G401 (cell line): ENCODE results near the gene NDUFB10. TPM values are rescaled to one million over a fixed set of nuclear protein-coding genes. Genes with fewer than 3 reads are reported as not detected.

Experiments used
- DNase-seq: peaks from one replicate; pipeline ENCODE4 v3.0.0-alpha.2; 2015; ENCODE audit warnings: low spot score
- in situ Hi-C: cut with HindIII; loops from 2 replicates; pipeline ENCODE4 v1.10.0; 2016; ENCODE audit warnings: low sequenced_read_pairs, mixed read lengths
- total RNA-seq: library from RNA; depleted of rRNA; stranded (reverse); fragments of >200 nt; shearing (Covaris generic); gene quantifications from 2 replicates; pipeline ENCODE4 v1.2.3, GENCODE V29; 2014; rRNA removed

The NDUFB10 gene
- total RNA-seq, 1 experiment from 2014 or later: 361 TPM

- no peak for DNase-seq
Observed at GRCh38 chr16:2008009-2008526, 48.7 kb downstream of the NDUFB10 start.

GRCh38 chr16:2008631-2009163, 49.4 kb downstream of the NDUFB10 start:
- in situ Hi-C loops: no loop called here
- no peak for DNase-seq

More at GRCh38 chr16:2008009-2008526, 48.7 kb downstream of the NDUFB10 start:
- in situ Hi-C loops: no loop called here

GRCh38 chr16:2009164-2009711, 49.9 kb downstream of the NDUFB10 start:
- DNase-seq: no peak
- in situ Hi-C loops: no loop called here

- DNase-seq: peak; percentile 87
- in situ Hi-C loops: no loop called here
Observed at GRCh38 chr16:2009791-2010510, 50.6 kb downstream of the NDUFB10 start, which contains the start of gene ZNF598. Gene ZNF598, minus strand, starts transcription at chr16:2009821.

Other genes starting within 250 kb of the NDUFB10 start
- gene NME3, start 188.0 kb upstream of the NDUFB10 start, total RNA-seq: 64.4 and 76.9 TPM in 2 replicates
- gene EME2, start 186.7 kb upstream of the NDUFB10 start, total RNA-seq: 10.4 and 10.6 TPM in 2 replicates
- gene MRPS34, start 186.4 kb upstream of the NDUFB10 start, total RNA-seq: 276 and 281 TPM in 2 replicates
- gene SPSB3, start 177.0 kb upstream of the NDUFB10 start, total RNA-seq: 14.0 and 27.3 TPM in 2 replicates
- gene NUBP2, start 176.6 kb upstream of the NDUFB10 start, total RNA-seq: 128 and 160 TPM in 2 replicates
- 0.31 TPM in 1 of 2 replicates, not detected in the other for gene IGFALS, start 165.8 kb upstream of the NDUFB10 start, total RNA-seq
- 81.3 and 108 TPM in 2 replicates for gene HAGH, start 132.7 kb upstream of the NDUFB10 start, total RNA-seq
- 63.5 and 85.2 TPM in 2 replicates for gene FAHD1, start 132.3 kb upstream of the NDUFB10 start, total RNA-seq
- gene MEIOB, start 87.4 kb upstream of the NDUFB10 start, total RNA-seq: 81.1 and 105 TPM in 2 replicates
- 1.2 and 9.8 TPM in 2 replicates for gene HS3ST6, start 41.1 kb upstream of the NDUFB10 start, total RNA-seq
- 72.3 and 79.3 TPM in 2 replicates for gene MSRB1, start 16.3 kb upstream of the NDUFB10 start, total RNA-seq
- gene RPL3L, start 4.8 kb upstream of the NDUFB10 start, total RNA-seq: not detected in 2 replicates
- 10,196 and 11,503 TPM in 2 replicates for gene RPS2, start 5.3 kb downstream of the NDUFB10 start, total RNA-seq
- not detected in 2 replicates for gene RNF151, start 7.3 kb downstream of the NDUFB10 start, total RNA-seq
- 78.6 and 84.2 TPM in 2 replicates for gene TBL3, start 12.5 kb downstream of the NDUFB10 start, total RNA-seq
- not detected in 2 replicates for gene NOXO1, start 21.9 kb downstream of the NDUFB10 start, total RNA-seq
- gene GFER, start 24.7 kb downstream of the NDUFB10 start, total RNA-seq: 41.8 and 51.5 TPM in 2 replicates
- gene SYNGR3, start 30.4 kb downstream of the NDUFB10 start, total RNA-seq: 30.5 and 36.7 TPM in 2 replicates
- 58.0 and 72.1 TPM in 2 replicates for gene ZNF598, start 50.3 kb downstream of the NDUFB10 start, total RNA-seq
- gene NPW, start 60.2 kb downstream of the NDUFB10 start, total RNA-seq: not detected in 2 replicates
- gene NHERF2, start 67.4 kb downstream of the NDUFB10 start, total RNA-seq: 20.5 and 28.9 TPM in 2 replicates
- gene NTHL1, start 88.3 kb downstream of the NDUFB10 start, total RNA-seq: 25.2 and 36.6 TPM in 2 replicates
- gene TSC2, start 88.4 kb downstream of the NDUFB10 start, total RNA-seq: 23.3 and 36.4 TPM in 2 replicates
- gene PKD1, start 176.4 kb downstream of the NDUFB10 start, total RNA-seq: 42.0 and 113 TPM in 2 replicates
- 46.8 and 55.2 TPM in 2 replicates for gene RAB26, start 189.1 kb downstream of the NDUFB10 start, total RNA-seq
- gene TRAF7, start 196.2 kb downstream of the NDUFB10 start, total RNA-seq: 76.1 and 99.9 TPM in 2 replicates
- 0.80 and 4.2 TPM in 2 replicates for gene CASKIN1, start 237.1 kb downstream of the NDUFB10 start, total RNA-seq
- gene MLST8, start 245.9 kb downstream of the NDUFB10 start, total RNA-seq: 34.8 and 86.2 TPM in 2 replicates